ENCODE results near the gene PON3.
A peak's percentile ranks its signal among the peaks of the same experiment; 100 is the strongest.

Gene PON3

GRCh38 chr7:95429241-95429990, 33.2 kb upstream of the PON3 start (continued):
- TF ChIP-seq BCL6B (tag by site-specific recombination; IDR thresholded peaks at IDR 0.05) (no peak), ZNF621 (tag by site-specific recombination; IDR thresholded peaks at IDR 0.05) (no peak), ZNF112 (tag by site-specific recombination; IDR thresholded peaks at IDR 0.05) (no peak), ZNF580 (tag by site-specific recombination; IDR thresholded peaks at IDR 0.05) (peak; percentile 33; the same call in 1 of the 2 replicates), HOXA7 (CRISPR knock-in tag; IDR thresholded peaks at IDR 0.05; ENCODE audit: borderline replicate concordance) (no peak), ZNF221 (tag by site-specific recombination; IDR thresholded peaks at IDR 0.05; ENCODE audit: borderline replicate concordance) (no peak), ZNF311 (tag by site-specific recombination; IDR thresholded peaks at IDR 0.05; ENCODE audit: borderline replicate concordance) (no peak)

- TF ChIP-seq ZSCAN23 (tag by site-specific recombination; IDR thresholded peaks at IDR 0.05) (no peak), ZBTB17 (tag by site-specific recombination; IDR thresholded peaks at IDR 0.05) (0 out of 2 replicates have a peak, but pooled peaks have one; percentile 23)
- no peak overlapping the region for H3K27ac ChIP-seq (ENCODE audit: extremely low read depth, low read depth, low read length)
- H3K9me3 ChIP-seq (ENCODE audit: control insufficient read depth, insufficient read depth, low read depth, low read length), result no peaks in the 10 kb centered on the region
- no peaks in the 10 kb centered on the region for H3K4me1 ChIP-seq (ENCODE audit: control insufficient read depth, insufficient read depth, low read length)
- POLR2A ChIA-PET, result interaction anchor here (1.4 kb wide), 1 partner anchor 9 kb away, joined by 3 read pairs; no protein-coding TSS in a partner anchor
- CTCF ChIA-PET, result interaction anchor here (0.7 kb wide), 2 partner anchors 21 to 49 kb away, joined by 3 to 6 read pairs; no protein-coding TSS in a partner anchor
- H3K4me3 ChIP-seq (ENCODE audit: low read depth, low read length), result no peak overlapping the region
- peaks cover 0 to 3% of the 10 kb centered on the region in 2 experiments; a peak in 1 of 3 replicates for H3K36me3 ChIP-seq (ENCODE audit: control insufficient read depth in 2 of 2, insufficient read depth in 1 of 2, low read length in 2 of 2)
These were observed 31.8 kb upstream of the PON3 start for GRCh38 chr7:95427914-95428516.

GRCh38 chr7:95427166-95427565, 31.0 kb upstream of the PON3 start:
- Histone ChIP-seq H3K36me3 (ENCODE audit: control insufficient read depth in 2 of 2, insufficient read depth in 1 of 2, low read length in 2 of 2) (peaks cover 0 to 4% of the 10 kb centered on the region in 2 experiments; a peak in 1 of 3 replicates), H3K4me1 (ENCODE audit: control insufficient read depth, insufficient read depth, low read length) (no peaks in the 10 kb centered on the region), H3K9me3 (ENCODE audit: control insufficient read depth, insufficient read depth, low read depth, low read length) (no peaks in the 10 kb centered on the region), H3K4me3 (ENCODE audit: low read depth, low read length) (no peak overlapping the region), H3K27ac (ENCODE audit: extremely low read depth, low read depth, low read length) (no peak overlapping the region)
- TF ChIP-seq ZBTB10 (tag by site-specific recombination; IDR thresholded peaks at IDR 0.05) (no peak), WT1 (tag by site-specific recombination; IDR thresholded peaks at IDR 0.05) (no peak), ZNF23 (tag by site-specific recombination; IDR thresholded peaks at IDR 0.05; ENCODE audit: borderline replicate concordance) (no peak), ZNF521 (tag by site-specific recombination; IDR thresholded peaks at IDR 0.05) (no peak), ZNF701 (tag by site-specific recombination; IDR thresholded peaks at IDR 0.05) (no peak), ZNF626 (tag by site-specific recombination; IDR thresholded peaks at IDR 0.05) (no peak), ZFP41 (tag by site-specific recombination; IDR thresholded peaks at IDR 0.05; ENCODE audit: borderline replicate concordance) (no peak), ZNF211 (tag by site-specific recombination; IDR thresholded peaks at IDR 0.05; ENCODE audit: low read depth) (no peak), ZNF341 (tag by site-specific recombination; IDR thresholded peaks at IDR 0.05; ENCODE audit: low read depth) (no peak), ZSCAN18 (tag by site-specific recombination; IDR thresholded peaks at IDR 0.05) (no peak), ZNF174 (tag by site-specific recombination; IDR thresholded peaks at IDR 0.05) (no peak), GLI2 (tag by site-specific recombination; IDR thresholded peaks at IDR 0.05; ENCODE audit: borderline replicate concordance, low read depth) (no peak), ZBTB7A (tag by site-specific recombination; IDR thresholded peaks at IDR 0.05; ENCODE audit: low read depth) (no peak), ZNF184 (tag by site-specific recombination; IDR thresholded peaks at IDR 0.05) (no peak), ZNF391 (tag by site-specific recombination; IDR thresholded peaks at IDR 0.05; ENCODE audit: borderline replicate concordance, low read depth) (no peak), ZNF354C (tag by site-specific recombination; IDR thresholded peaks at IDR 0.05; ENCODE audit: borderline replicate concordance, low read depth) (no peak), ZNF837 (tag by site-specific recombination; IDR thresholded peaks at IDR 0.05) (no peak)
- POLR2A ChIA-PET, result no interaction called here
- CTCF ChIA-PET, result interaction anchor here (0.7 kb wide), 1 partner anchor 50 kb away, joined by 3 read pairs; no protein-coding TSS in a partner anchor

Data from HEK293 (cell line).